Karpas-422 (cell line): Measurements from ENCODE around the gene DYNLT5. TPM values are rescaled to one million over a fixed set of nuclear protein-coding genes. Genes with fewer than 3 reads are reported as not detected.
"Not testable (repeated sequence)": the region's sequence is repeated elsewhere in the genome, so short reads cannot be mapped to it uniquely, and the experiment has no call there.

Source experiments
- DNase-seq: peaks from one replicate; pipeline ENCODE4 v3.0.0-alpha.2; 2015
- H2AFZ ChIP-seq: fragments of 200-600 bp; sonication (generic); 2 replicates; pipeline ENCODE4 v1.6.1; 2014; ENCODE audit warnings: antibody characterized with exemption, low read length, mixed read lengths
- H3K27ac ChIP-seq: fragments of 200-600 bp; sonication (generic); 2 replicates; pipeline ENCODE4 v1.5.1; 2014; ENCODE audit warnings: mild to moderate bottlenecking, low read length, moderate library complexity
- H3K27me3 ChIP-seq: fragments of 200-600 bp; sonication (generic); 2 replicates; pipeline ENCODE4 v1.6.1; 2014; ENCODE audit warnings: low read length, mixed read lengths
- H3K36me3 ChIP-seq: fragments of 200-600 bp; sonication (generic); 2 replicates; pipeline ENCODE4 v1.6.1; 2014; ENCODE audit warnings: low read length, mixed read lengths; ENCODE audit not compliant: insufficient read depth
- H3K4me1 ChIP-seq: fragments of 200-600 bp; sonication (generic); 2 replicates; pipeline ENCODE4 v1.6.1; 2014; ENCODE audit warnings: mild to moderate bottlenecking, low read length, mixed read lengths
- H3K4me2 ChIP-seq: fragments of 200-600 bp; sonication (generic); 2 replicates; pipeline ENCODE4 v1.6.1; 2014; ENCODE audit warnings: low read length, low read depth, mild to moderate bottlenecking; ENCODE audit not compliant: poor library complexity, severe bottlenecking
- H3K4me3 ChIP-seq: fragments of 200-600 bp; sonication (generic); 2 replicates; pipeline ENCODE4 v1.5.1; 2014; ENCODE audit warnings: mild to moderate bottlenecking, antibody characterized with exemption, low read length, mixed read lengths
- H3K79me2 ChIP-seq: fragments of 200-600 bp; sonication (generic); 2 replicates; pipeline ENCODE4 v1.6.1; 2014; ENCODE audit warnings: mild to moderate bottlenecking, low read length, mixed read lengths
- H3K9ac ChIP-seq: fragments of 200-600 bp; sonication (generic); 2 replicates; pipeline ENCODE4 v1.6.0; 2014; ENCODE audit warnings: low read length
- H3K9me2 ChIP-seq: fragments of 200-600 bp; sonication (generic), shearing (Covaris generic); replicated peaks from 2 replicates; pipeline ENCODE4 v1.6.0; 2014; ENCODE audit warnings: mild to moderate bottlenecking, low read length, moderate library complexity; ENCODE audit not compliant: insufficient read depth
- H3K9me3 ChIP-seq: fragments of 300-700, 200-600 bp; sonication (generic); 2 replicates; pipeline ENCODE4 v1.6.1; 2014; ENCODE audit warnings: low read length, mixed read lengths
- H4K20me1 ChIP-seq: fragments of 200-600 bp; sonication (generic); 2 replicates; pipeline ENCODE4 v1.6.1; 2014; ENCODE audit warnings: mild to moderate bottlenecking, antibody characterized with exemption, low read length, low read depth; ENCODE audit not compliant: insufficient read depth
- total RNA-seq: library from RNA; depleted of rRNA; stranded (reverse); fragments of >200 nt; shearing (Covaris generic); gene quantifications from 2 replicates; pipeline ENCODE4 v1.2.3, GENCODE V29; 2014; ENCODE audit warnings: low replicate concordance

The DYNLT5 gene
- total RNA-seq, 1 experiment from 2014 or later = not detected

- Histone ChIP-seq H3K27ac (no peak overlapping the region), H3K4me2 (no peak overlapping the region)
Observed at GRCh38 chr1:66787641-66788040, 35.4 kb downstream of the DYNLT5 start.

DNA sequence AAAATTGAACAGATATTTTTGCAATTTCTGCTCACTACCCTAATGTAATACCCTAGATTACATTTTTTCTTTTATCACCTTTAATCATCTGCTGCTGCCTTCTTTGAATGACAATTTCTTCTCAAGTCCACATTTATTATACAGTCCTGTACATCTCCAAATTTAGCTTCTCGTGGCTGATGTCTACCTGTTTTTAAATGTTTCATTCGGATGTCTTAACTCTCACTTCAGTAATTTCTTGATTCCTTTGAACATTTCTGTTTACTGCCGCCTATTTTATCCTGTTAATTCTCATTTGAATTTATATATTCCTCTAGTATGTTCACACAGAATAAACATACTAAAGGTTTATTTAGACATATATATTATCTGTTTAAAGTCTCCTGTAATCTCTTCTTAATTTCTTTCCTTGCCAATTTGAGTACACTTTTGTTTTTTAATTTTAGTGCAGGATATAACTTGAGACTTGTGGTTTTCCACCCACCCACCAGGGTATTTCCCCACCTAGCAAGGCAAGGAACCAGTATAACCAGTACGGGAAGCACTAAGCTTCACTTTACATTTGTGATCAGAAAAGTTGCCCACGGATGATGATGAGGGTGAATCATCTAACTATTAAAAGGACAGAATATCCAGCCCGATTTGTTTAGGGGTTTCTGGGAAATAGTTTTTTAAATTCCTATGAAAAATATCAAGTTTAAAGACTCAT is 36.1 kb downstream of the DYNLT5 start:
- no peaks in the 10 kb centered on the region for H3K79me2 ChIP-seq
- no peaks in the 10 kb centered on the region for H3K36me3 ChIP-seq
- no peak for DNase-seq
- H3K9ac ChIP-seq = no peak overlapping the region
- no peak overlapping the region for H3K4me3 ChIP-seq
- H2AFZ ChIP-seq = no peak overlapping the region
- H3K9me3 ChIP-seq = no peaks in the 10 kb centered on the region
- H3K27ac ChIP-seq = no peak overlapping the region
- H4K20me1 ChIP-seq = no peaks in the 10 kb centered on the region
- no peaks in the 10 kb centered on the region for H3K9me2 ChIP-seq
- H3K27me3 ChIP-seq = no peaks in the 10 kb centered on the region
- no peaks in the 10 kb centered on the region for H3K4me1 ChIP-seq
- H3K4me2 ChIP-seq = no peak overlapping the region

More at GRCh38 chr1:66787641-66788040, 35.4 kb downstream of the DYNLT5 start:
- Histone ChIP-seq H3K9me2 (no peaks in the 10 kb centered on the region), H3K4me3 (no peak overlapping the region), H3K36me3 (no peaks in the 10 kb centered on the region), H3K79me2 (no peaks in the 10 kb centered on the region), H3K9ac (no peak overlapping the region), H3K9me3 (no peaks in the 10 kb centered on the region), H2AFZ (no peak overlapping the region), H3K4me1 (no peaks in the 10 kb centered on the region), H3K27me3 (no peaks in the 10 kb centered on the region), H4K20me1 (no peaks in the 10 kb centered on the region)
- DNase-seq = no peak

DNA sequence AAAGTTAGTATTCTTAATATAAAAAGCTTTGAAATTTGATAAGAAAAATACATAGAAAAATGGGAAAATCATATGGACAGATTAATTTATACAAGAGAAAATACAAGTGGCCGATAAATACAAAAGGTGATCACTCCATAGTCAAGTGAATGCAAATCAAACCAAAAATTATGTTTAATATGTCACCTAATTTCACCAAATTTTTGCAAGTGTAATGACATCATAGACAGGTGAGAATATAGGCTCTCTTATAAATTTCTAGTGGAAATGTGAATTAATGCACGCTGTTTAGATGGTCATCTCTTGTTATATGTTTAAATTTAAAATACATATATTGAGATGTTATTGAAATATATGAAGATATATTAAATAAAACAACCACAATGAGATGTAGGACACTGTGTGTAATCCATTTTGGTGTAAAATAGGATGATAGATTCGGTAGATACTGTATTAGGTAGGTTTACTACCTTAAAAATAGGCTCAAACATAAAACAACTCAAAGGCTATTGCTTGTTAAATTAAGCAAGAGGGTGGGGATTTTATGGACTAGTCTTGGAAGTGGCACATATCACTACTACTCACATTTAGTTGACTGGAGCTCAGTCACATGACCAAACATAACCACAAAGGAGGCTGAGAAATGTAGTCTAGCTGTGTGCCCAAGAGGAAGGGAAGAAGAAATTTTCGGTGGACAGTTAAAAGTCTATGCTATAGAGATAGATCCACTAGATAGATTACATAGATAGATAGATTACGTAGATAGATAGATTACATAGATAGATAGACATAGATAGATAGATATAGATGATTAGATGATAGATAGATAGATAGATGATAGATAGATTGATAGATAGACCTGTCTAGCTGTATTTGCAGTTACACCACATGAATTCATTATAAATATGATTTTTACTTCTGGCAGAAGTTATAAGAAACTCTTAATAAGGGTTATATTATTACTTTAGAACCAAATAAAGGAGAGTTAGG is 39.7 kb downstream of the DYNLT5 start:
- H3K9me2 ChIP-seq = no peaks in the 10 kb centered on the region
- H3K9me3 ChIP-seq = no peaks in the 10 kb centered on the region
- H3K79me2 ChIP-seq = no peaks in the 10 kb centered on the region
- no peaks in the 10 kb centered on the region for H3K4me1 ChIP-seq
- no peak overlapping the region for H2AFZ ChIP-seq
- H4K20me1 ChIP-seq = no peaks in the 10 kb centered on the region
- H3K36me3 ChIP-seq = no peaks in the 10 kb centered on the region
- DNase-seq = no peak
- H3K4me3 ChIP-seq = no peak overlapping the region
- H3K9ac ChIP-seq = no peak overlapping the region
- H3K27me3 ChIP-seq = no peaks in the 10 kb centered on the region
- H3K27ac ChIP-seq = no peak overlapping the region
- no peak overlapping the region for H3K4me2 ChIP-seq

- not testable (repeated sequence) for DNase-seq, H3K4me2 ChIP-seq, H3K9ac ChIP-seq, H3K4me3 ChIP-seq, H3K27me3 ChIP-seq, H3K79me2 ChIP-seq, H3K9me2 ChIP-seq, H3K27ac ChIP-seq, H3K4me1 ChIP-seq, H3K36me3 ChIP-seq, H4K20me1 ChIP-seq, H3K9me3 ChIP-seq, H2AFZ ChIP-seq
Observed at GRCh38 chr1:66795839-66796238, 43.6 kb downstream of the DYNLT5 start.

DNA sequence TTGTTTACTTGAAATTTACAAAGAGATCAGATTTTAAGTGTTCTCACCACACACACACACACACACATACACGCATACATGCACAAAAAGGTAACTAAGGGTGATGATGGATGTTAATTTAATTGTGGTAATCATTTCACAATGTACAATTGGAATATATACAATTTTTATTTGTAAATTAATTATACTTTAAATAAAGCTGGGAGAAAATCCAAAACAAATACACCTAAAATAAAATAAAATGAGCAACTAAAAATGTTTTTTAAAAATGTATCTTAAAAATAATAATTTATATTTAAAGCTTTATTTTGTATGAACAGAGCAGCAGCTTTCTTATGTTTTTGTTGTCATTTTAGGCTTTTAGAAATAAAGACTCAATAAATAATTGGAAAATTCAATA is 57.0 kb downstream of the DYNLT5 start:
- H3K9ac ChIP-seq = no peak overlapping the region
- H2AFZ ChIP-seq = no peak overlapping the region
- no peaks in the 10 kb centered on the region for H3K27me3 ChIP-seq
- no peak overlapping the region for H3K27ac ChIP-seq
- no peaks in the 10 kb centered on the region for H3K9me3 ChIP-seq
- no peaks in the 10 kb centered on the region for H3K4me1 ChIP-seq
- no peak for DNase-seq
- no peak overlapping the region for H3K4me2 ChIP-seq
- no peaks in the 10 kb centered on the region for H4K20me1 ChIP-seq
- no peaks in the 10 kb centered on the region for H3K9me2 ChIP-seq
- H3K4me3 ChIP-seq = no peak overlapping the region
- no peaks in the 10 kb centered on the region for H3K36me3 ChIP-seq
- H3K79me2 ChIP-seq = no peaks in the 10 kb centered on the region

DNA sequence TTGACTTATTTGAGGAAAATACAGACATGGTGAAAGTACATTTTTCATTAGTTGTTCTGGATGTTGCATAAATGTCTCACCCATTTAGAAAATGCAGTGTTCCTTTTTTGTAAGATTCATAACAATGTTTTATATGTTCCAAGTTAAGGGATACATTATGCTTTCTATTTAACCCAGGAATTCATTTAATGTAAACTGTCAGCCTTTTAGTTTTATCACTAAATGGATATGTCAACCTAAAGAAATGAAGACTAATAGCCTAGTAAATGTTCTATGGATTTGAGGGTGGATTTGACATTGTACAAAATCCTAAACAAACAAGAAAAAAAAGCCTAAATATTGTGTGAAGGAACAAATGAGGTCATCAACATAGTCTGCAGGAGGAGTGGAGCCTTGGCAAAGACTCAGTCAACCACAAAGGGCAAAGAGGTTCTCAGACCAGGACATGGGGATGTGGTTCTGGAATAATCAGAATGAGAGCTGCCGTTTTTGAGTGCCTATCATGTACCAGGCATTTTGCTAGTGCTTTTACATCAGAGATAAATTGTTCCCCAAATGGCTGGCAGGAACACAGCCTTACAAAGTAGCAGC is 57.6 kb downstream of the DYNLT5 start:
- no peak overlapping the region for H3K27ac ChIP-seq
- no peaks in the 10 kb centered on the region for H3K27me3 ChIP-seq
- DNase-seq = no peak
- no peaks in the 10 kb centered on the region for H3K4me1 ChIP-seq
- no peaks in the 10 kb centered on the region for H3K9me2 ChIP-seq
- no peak overlapping the region for H3K9ac ChIP-seq
- no peak overlapping the region for H3K4me2 ChIP-seq
- no peak overlapping the region for H3K4me3 ChIP-seq
- no peaks in the 10 kb centered on the region for H3K36me3 ChIP-seq
- H3K9me3 ChIP-seq = no peaks in the 10 kb centered on the region
- no peak overlapping the region for H2AFZ ChIP-seq
- no peaks in the 10 kb centered on the region for H4K20me1 ChIP-seq
- no peaks in the 10 kb centered on the region for H3K79me2 ChIP-seq

DNA sequence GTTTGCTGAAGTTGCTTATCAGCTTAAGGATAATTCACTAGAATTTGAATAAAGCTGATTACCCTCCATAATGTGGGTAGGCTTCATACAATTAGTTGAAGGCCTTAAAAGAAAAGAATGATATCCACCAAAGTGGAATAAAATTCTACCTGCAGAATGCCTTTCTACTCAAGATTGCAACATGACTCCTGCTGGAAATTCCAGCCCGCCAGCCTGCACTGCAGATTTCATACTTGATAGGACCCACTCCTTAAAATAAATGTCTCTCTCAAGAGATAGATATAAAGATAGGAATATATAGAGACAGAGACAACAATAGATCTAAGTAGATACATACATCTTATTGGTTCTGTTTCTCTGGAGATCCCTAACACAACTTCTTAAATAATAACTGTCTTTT is 72.5 kb downstream of the DYNLT5 start:
- no peaks in the 10 kb centered on the region for H3K4me1 ChIP-seq
- DNase-seq = no peak

More for the DNA sequence above, 72.5 kb downstream of the DYNLT5 start:
- Histone ChIP-seq H2AFZ (no peak overlapping the region), H3K9me3 (no peaks in the 10 kb centered on the region), H4K20me1 (no peaks in the 10 kb centered on the region), H3K9ac (no peak overlapping the region), H3K36me3 (no peaks in the 10 kb centered on the region), H3K4me3 (no peak overlapping the region), H3K4me2 (no peak overlapping the region), H3K79me2 (no peaks in the 10 kb centered on the region), H3K27me3 (no peaks in the 10 kb centered on the region), H3K27ac (no peak overlapping the region), H3K9me2 (no peaks in the 10 kb centered on the region)
